GM18909 (cell line): ENCODE measurements around the gene EDN1.

Source experiments
- ATAC-seq: cut with Tn5 transposase; IDR thresholded peaks from one replicate; pipeline ENCODE4 v1.9.1; 2021; ENCODE audit warnings: mild to moderate bottlenecking; ENCODE audit not compliant: unreplicated experiment, poor library complexity

Gene EDN1

DNA sequence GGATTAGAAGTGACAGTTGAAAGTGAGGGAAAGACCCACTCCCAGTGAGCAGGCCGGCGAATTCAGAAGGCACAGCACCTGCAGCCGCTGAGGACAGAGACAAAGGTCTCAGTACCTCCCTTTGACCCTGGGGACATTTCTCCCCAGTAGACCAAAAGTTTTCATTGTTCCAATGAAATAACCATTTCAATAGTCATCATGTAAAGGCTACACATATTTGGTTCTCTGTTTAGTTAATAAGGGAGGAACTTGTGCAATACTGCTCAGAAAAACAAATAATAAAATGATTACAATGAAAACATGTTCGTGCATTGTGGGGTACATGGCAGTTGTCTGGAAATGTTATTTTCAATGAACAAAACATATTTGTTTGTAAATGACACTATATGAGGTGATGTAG is 52.5 kb downstream of the EDN1 start:
- no peak for ATAC-seq

DNA sequence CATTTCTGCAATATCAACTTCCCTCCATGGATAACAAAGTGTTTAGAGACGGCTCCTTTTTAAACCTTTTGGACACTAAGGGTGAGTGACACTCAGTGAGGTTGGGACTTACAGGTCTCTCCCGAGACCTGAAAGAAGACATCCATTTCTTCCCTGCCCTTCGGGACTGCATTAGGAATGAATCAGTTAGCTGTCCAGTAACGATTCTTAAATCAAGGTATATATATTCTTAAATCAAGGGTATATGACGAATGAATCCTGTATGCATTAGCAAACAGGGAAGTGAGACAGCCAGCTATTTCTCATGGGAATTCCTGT is 52.9 kb downstream of the EDN1 start:
- no peak for ATAC-seq

DNA sequence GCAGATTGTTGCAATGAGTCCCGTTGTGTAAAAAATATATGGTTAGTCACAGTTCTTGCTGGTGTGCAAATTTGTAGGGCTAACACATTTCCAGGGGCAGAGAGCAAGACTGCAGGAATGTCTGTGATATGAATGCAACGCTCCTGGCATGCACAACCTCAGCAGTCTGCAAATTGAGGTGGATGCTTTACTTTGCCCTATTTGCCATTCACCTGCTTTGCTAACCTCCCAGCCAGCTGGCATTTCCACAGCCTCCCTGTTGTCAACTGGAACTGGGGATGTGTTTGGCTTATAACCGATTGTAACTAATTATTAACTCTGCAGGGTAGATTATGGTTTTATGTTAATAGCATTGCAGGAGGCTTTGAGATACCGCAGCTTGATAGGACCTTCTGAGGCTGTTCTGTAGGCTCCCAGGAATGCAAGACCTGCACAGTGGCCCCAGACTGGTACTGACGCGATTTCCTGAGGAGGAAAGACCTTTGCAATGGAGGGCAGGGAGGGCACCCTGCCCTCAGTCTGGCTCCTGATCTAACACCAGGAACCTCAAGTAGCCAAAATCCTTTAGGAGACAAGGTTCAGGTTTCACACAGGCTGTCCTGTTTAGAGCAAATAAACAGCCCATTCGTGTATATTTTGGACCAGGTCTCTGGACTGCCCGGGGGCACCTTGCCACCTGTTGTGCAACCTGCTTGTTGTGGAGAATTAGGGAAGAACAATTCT is 53.4 kb downstream of the EDN1 start:
- ATAC-seq: no peak

DNA sequence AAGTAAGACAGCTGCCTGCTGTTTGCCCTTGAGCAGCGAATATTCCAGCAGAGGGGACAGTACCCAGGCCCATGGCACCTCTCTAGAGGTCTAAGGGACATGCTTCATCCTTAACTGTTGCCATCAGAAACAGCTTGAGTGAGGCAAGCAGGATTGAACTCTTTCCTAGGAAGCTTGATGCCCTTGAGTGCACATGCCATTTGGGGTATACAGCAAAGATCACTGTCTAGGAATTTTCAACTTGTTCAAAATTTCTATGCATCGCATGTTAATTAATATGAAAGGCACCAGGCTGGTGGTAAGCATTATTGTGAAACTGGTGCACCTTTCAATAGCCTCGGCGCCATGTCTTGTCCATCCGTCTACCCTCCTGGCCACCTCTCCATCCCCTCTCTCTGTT is 54.1 kb downstream of the EDN1 start:
- no peak for ATAC-seq

DNA sequence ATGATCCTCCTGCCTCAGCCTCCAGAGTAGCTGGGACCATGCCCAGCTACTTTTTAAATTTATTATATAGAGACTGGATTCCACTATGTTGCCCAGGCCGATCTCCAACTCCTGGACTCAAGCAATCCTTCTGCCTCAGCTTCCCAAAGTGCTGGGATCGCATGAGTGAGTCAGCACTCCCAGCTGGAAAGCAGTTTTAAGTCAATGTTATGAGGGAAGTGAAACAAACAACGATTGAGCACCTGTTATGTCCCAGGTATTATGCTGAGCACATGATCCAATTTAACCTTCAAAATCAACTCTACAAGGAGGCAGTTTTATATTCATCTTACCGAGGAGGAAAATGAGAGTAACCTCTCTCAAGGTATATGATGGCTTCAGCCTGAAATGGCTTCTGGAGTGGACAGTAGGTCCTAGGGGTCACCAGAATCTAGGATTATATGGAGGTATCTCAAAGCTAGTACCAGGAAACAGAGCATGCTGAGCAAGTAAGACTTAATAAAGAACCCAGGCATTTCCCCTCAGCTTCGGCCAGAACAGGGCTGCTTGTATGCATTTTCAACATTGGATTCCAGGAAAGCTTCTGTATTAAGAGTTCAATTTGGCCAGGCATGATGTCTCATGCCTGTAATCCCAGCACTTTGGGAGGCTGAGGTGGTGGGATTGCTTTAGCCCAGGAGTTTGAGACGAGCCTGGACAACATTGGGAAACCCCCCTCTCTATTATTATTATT is 55.0 kb downstream of the EDN1 start:
- ATAC-seq: no peak

DNA sequence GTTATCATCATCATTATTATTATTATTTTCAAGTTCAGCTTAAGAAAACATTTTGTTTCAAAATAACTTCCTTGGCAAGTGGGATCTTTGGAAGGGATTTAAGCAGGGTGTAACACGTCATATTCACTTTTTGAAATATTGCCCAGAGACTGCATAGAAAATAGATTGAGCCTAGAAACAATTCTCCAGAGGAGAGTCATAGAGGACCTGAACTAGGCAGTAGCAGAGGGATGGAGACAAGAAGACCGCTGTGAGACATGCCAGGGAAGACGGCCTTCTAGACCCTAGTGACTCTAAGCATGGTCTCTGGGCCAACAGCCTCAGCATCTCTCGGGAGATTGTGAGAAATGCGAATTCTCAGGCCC is 55.5 kb downstream of the EDN1 start:
- ATAC-seq: no peak
